WTC11 (cell line): ENCODE data around the gene MMP21. TPM values are rescaled to one million over a fixed set of nuclear protein-coding genes. Genes with fewer than 3 reads are reported as not detected.

Source experiments
- ATAC-seq: fragments of 200-7000 bp; cut with Tn5 transposase; 2 replicates; pipeline ENCODE4 v1.10.0; 2021; ENCODE audit warnings: mild to moderate bottlenecking, moderate library complexity
- CTCF ChIA-PET: fragments of 300-600 bp; sonication (Branson Sonifier 250); formaldehyde crosslinking; loops from one replicate; lab custom pipeline; 2021; ENCODE audit warnings: antibody characterized with exemption; lab: Charles Lee
- POLR2A ChIA-PET: fragments of 350-600 bp; sonication (Branson Sonifier 250); formaldehyde crosslinking; loops from one replicate; lab custom pipeline; 2021; ENCODE audit warnings: antibody characterized with exemption; lab: Charles Lee
- DNase-seq: peaks from one replicate; pipeline ENCODE4 v3.0.0; 2021; ENCODE audit warnings: low spot score
- H3K27ac Mint-ChIP-seq: 2 replicates; pipeline ENCODE4 v1.8.0; 2021; ENCODE audit warnings: mixed read lengths
- H3K27me3 Mint-ChIP-seq: 2 replicates; pipeline ENCODE4 v1.8.0; 2021; ENCODE audit warnings: low read depth, mild to moderate bottlenecking, moderate library complexity, mixed read lengths
- H3K36me3 Mint-ChIP-seq: 2 replicates; pipeline ENCODE4 v1.8.0; 2021; ENCODE audit warnings: mixed read lengths
- H3K4me1 Mint-ChIP-seq: 2 replicates; pipeline ENCODE4 v1.8.0; 2022; ENCODE audit warnings: mixed read lengths
- H3K4me3 Mint-ChIP-seq: 2 replicates; pipeline ENCODE4 v1.8.0; 2021; ENCODE audit warnings: mild to moderate bottlenecking, moderate library complexity, mixed read lengths
- H3K9me3 Mint-ChIP-seq: 2 replicates; pipeline ENCODE4 v1.8.0; 2021; ENCODE audit warnings: mixed read lengths
- CBFB ChIP-seq: sonication (generic); formaldehyde crosslinking; IDR thresholded peaks from 2 replicates; pipeline ENCODE4 v1.8.1; 2022; ENCODE audit warnings: mild to moderate bottlenecking, low read depth, missing genetic modification reagents
- CDX4 ChIP-seq: fragments of 250-450 bp; sonication (Bioruptor Pico); IDR thresholded peaks from 2 replicates; pipeline ENCODE4 v1.9.0; 2021; ENCODE audit warnings: moderate library complexity, mild to moderate bottlenecking, inconsistent platforms, borderline replicate concordance
- CREM ChIP-seq: sonication (generic); formaldehyde crosslinking; IDR thresholded peaks from 2 replicates; pipeline ENCODE4 v1.8.1; 2022; ENCODE audit warnings: mild to moderate bottlenecking, missing genetic modification reagents, moderate library complexity
- E2F4 ChIP-seq: sonication (generic); formaldehyde crosslinking; IDR thresholded peaks from 2 replicates; pipeline ENCODE4 v1.8.1; 2022; ENCODE audit warnings: low read depth, mild to moderate bottlenecking, moderate library complexity, missing genetic modification reagents, borderline replicate concordance
- ELF4 ChIP-seq: sonication (generic); formaldehyde crosslinking; IDR thresholded peaks from 2 replicates; pipeline ENCODE4 v1.8.1; 2022; ENCODE audit warnings: low read depth, mild to moderate bottlenecking, moderate library complexity, missing genetic modification reagents
- ERG ChIP-seq: fragments of 250-450 bp; sonication (Bioruptor Pico); IDR thresholded peaks from 2 replicates; pipeline ENCODE4 v1.8.0; 2021; ENCODE audit warnings: mild to moderate bottlenecking
- FOXP4 ChIP-seq: sonication (generic); formaldehyde crosslinking; IDR thresholded peaks from 2 replicates; pipeline ENCODE4 v1.8.0; 2022; ENCODE audit warnings: mild to moderate bottlenecking, missing genetic modification reagents
- NFATC4 ChIP-seq: fragments of 250-450 bp; sonication (Bioruptor Pico); IDR thresholded peaks from 2 replicates; pipeline ENCODE4 v1.9.0; 2021; ENCODE audit warnings: mild to moderate bottlenecking
- PRDM15 ChIP-seq: sonication (generic); formaldehyde crosslinking; IDR thresholded peaks from 2 replicates; pipeline ENCODE4 v1.8.0; 2022; ENCODE audit warnings: missing genetic modification reagents
- RORB ChIP-seq: fragments of 250-450 bp; sonication (Bioruptor Pico); IDR thresholded peaks from 2 replicates; pipeline ENCODE4 v1.9.0; 2021; ENCODE audit warnings: mild to moderate bottlenecking
- ZNF138 ChIP-seq: sonication (generic); formaldehyde crosslinking; conservative IDR thresholded peaks from 2 replicates; pipeline ENCODE4 v1.8.1; 2022; ENCODE audit warnings: mild to moderate bottlenecking, moderate library complexity, missing genetic modification reagents
- ZNF219 ChIP-seq: sonication (generic); formaldehyde crosslinking; IDR thresholded peaks from 2 replicates; pipeline ENCODE4 v1.8.0; 2023; ENCODE audit warnings: missing genetic modification reagents, mild to moderate bottlenecking, borderline replicate concordance
- ZNF317 ChIP-seq: sonication (generic); formaldehyde crosslinking; IDR thresholded peaks from 2 replicates; pipeline ENCODE4 v1.8.1; 2023; ENCODE audit warnings: low read depth, mild to moderate bottlenecking, moderate library complexity, missing genetic modification reagents, borderline replicate concordance
- ZNF396 ChIP-seq: fragments of 250-450 bp; sonication (Bioruptor Pico); IDR thresholded peaks from 2 replicates; pipeline ENCODE4 v1.8.0; 2021; ENCODE audit warnings: mild to moderate bottlenecking, moderate library complexity, borderline replicate concordance
- ZNF416 ChIP-seq: fragments of 250-450 bp; sonication (Bioruptor Pico); IDR thresholded peaks from 2 replicates; pipeline ENCODE4 v1.9.0; 2021; ENCODE audit warnings: mild to moderate bottlenecking, inconsistent platforms
- ZNF512 ChIP-seq: sonication (generic); formaldehyde crosslinking; IDR thresholded peaks from 2 replicates; pipeline ENCODE4 v1.8.1; 2022; ENCODE audit warnings: missing genetic modification reagents, borderline replicate concordance
- ZNF532 ChIP-seq: fragments of 250-450 bp; sonication (Bioruptor Pico); IDR thresholded peaks from 2 replicates; pipeline ENCODE4 v1.9.0; 2021; ENCODE audit warnings: mild to moderate bottlenecking, borderline replicate concordance
- total RNA-seq: library from RNA; stranded (reverse); gene quantifications from 3 replicates; pipeline ENCODE4 v1.2.3, GENCODE V29; 2021

Gene MMP21
- total RNA-seq, 1 experiment from 2014 or later: not detected

GRCh38 chr10:125756853-125757487, 18.7 kb downstream of the MMP21 start (continued):
- TF ChIP-seq FOXP4 (CRISPR knock-in tag): no peak
- no peak for TF ChIP-seq CBFB (CRISPR knock-in tag)
- no peak for TF ChIP-seq RORB
- no peak for TF ChIP-seq ZNF138
- TF ChIP-seq NFATC4 (CRISPR knock-in tag): no peak
- TF ChIP-seq ZNF219 (CRISPR knock-in tag): no peak
- TF ChIP-seq E2F4 (CRISPR knock-in tag): no peak
- TF ChIP-seq ERG: no peak
- no peak for TF ChIP-seq ZNF532

GRCh38 chr10:125756196-125756595, 19.4 kb downstream of the MMP21 start:
- peaks cover 65% of the 10 kb centered on the region for H3K36me3 Mint-ChIP-seq
- ChIA-PET POLR2A (no interaction called here), CTCF (no interaction called here)
- TF ChIP-seq ZNF416 (CRISPR knock-in tag): no peak
- TF ChIP-seq CREM: no peak
- TF ChIP-seq CDX4: no peak
- TF ChIP-seq ZNF317 (CRISPR knock-in tag): no peak
- no peak for TF ChIP-seq RORB
- TF ChIP-seq ELF4 (CRISPR knock-in tag): no peak
- no peak for TF ChIP-seq ZNF396
- no peak for TF ChIP-seq ZNF512 (CRISPR knock-in tag)
- TF ChIP-seq E2F4 (CRISPR knock-in tag): no peak
- TF ChIP-seq PRDM15 (CRISPR knock-in tag): no peak
- H3K9me3 Mint-ChIP-seq: no peaks in the 10 kb centered on the region
- no peak overlapping the region for H3K4me3 Mint-ChIP-seq
- peaks cover under 1% of the 10 kb centered on the region for H3K4me1 Mint-ChIP-seq
- no peak for ATAC-seq
- no peak overlapping the region for H3K27ac Mint-ChIP-seq
- no peaks in the 10 kb centered on the region for H3K27me3 Mint-ChIP-seq
- DNase-seq: no peak
